Aorta (tissue), 5 donors: Measurements from ENCODE around the gene AMPD3. TPM values are rescaled to one million over a fixed set of nuclear protein-coding genes. Genes with fewer than 3 reads are reported as not detected.

Experiments
- ATAC-seq: fragments of 200-7000 bp; cut with Tn5 transposase; one replicate; pipeline ENCODE4 v1.9.1; 2022; ENCODE audit warnings: moderate library complexity; ENCODE audit not compliant: low FRiP score
- DNase-seq, 2 donors: peaks; one replicate each; pipeline ENCODE4 v3.0.0-alpha.2; 2020
- H3K27ac ChIP-seq, 2 donors: one replicate each; pipeline ENCODE4 v1.5.1; 2013; ENCODE audit warnings: low read length in 2 of 2, mild to moderate bottlenecking in 2 of 2, moderate library complexity in 2 of 2, control low read depth in 1 of 2, inconsistent platforms in 1 of 2, low read depth in 1 of 2
- H3K27me3 ChIP-seq, 2 donors: one replicate each; pipeline ENCODE4 v1.6.1; 2013; ENCODE audit warnings: control low read depth in 1 of 2, low read length in 1 of 2, mild to moderate bottlenecking in 1 of 2, moderate library complexity in 1 of 2; ENCODE audit not compliant: insufficient read depth in 2 of 2, control insufficient read depth in 1 of 2
- H3K36me3 ChIP-seq, 2 donors: one replicate each; pipeline ENCODE4 v1.6.1; 2013; ENCODE audit warnings: control low read depth in 1 of 2, low read length in 1 of 2, mild to moderate bottlenecking in 1 of 2; ENCODE audit not compliant: insufficient read depth in 2 of 2, control insufficient read depth in 1 of 2
- H3K4me1 ChIP-seq, 2 donors: one replicate each; pipeline ENCODE4 v1.6.1; 2013; ENCODE audit warnings: low read length in 2 of 2, control low read depth in 1 of 2, mild to moderate bottlenecking in 1 of 2, moderate library complexity in 1 of 2; ENCODE audit not compliant: insufficient read depth in 2 of 2, control insufficient read depth in 1 of 2
- H3K4me3 ChIP-seq, 2 donors: one replicate each; pipeline ENCODE4 v1.5.1; 2013; ENCODE audit warnings: low read length in 2 of 2, control low read depth in 1 of 2, mild to moderate bottlenecking in 1 of 2
- H3K9me3 ChIP-seq: one replicate; pipeline ENCODE4 v1.6.1; 2013; ENCODE audit warnings: mild to moderate bottlenecking, low read length; ENCODE audit not compliant: control insufficient read depth
- WGBS, 2 donors: extraction: QIAGEN DNeasy Blood & Tissue Kit; methylation state at CpG; one replicate each; pipeline ENCODE4 v1.1.7; 2013; 5-methylcytosine and 5-hydroxymethylcytosine counted together
- intact Hi-C, 2 donors: fragments of 100-400 bp; cut with DNase I; formaldehyde crosslinking; loops; one replicate each; pipeline versions ENCODE4 v1.14.2 to v1.15.0; 2022
- polyA plus RNA-seq, 2 donors: library from polyadenylated mRNA; stranded (reverse); fragments of 200-250 nt; gene quantifications; one replicate each; pipeline ENCODE4 v1.2.3, GENCODE V29; 2013
- total RNA-seq, 2 donors: library from RNA; stranded (reverse); fragmentation: NEBNext Ultra II Directional; extraction: Animal tissue kit (Norgen Biotek cat#: 25700); gene quantifications; one replicate each; pipeline ENCODE4 v1.2.1, GENCODE V29; 2021
- donor health status: healthy with polysubstance abuse.
- donor health status: Bipolar disorder and iron deficiency.
- donor health status: DM: no; HTN: no; CAD: no.
- donor health status: DM: no; HTN: no; CAD: no.
- donor health status: DM: yes; HTN: yes; CAD: no.

Gene AMPD3
- total and polyA plus RNA-seq, 4 donors = 2.5 to 16.9 (median 5.8) TPM

- no peak overlapping the region for H3K27ac ChIP-seq
- intact Hi-C loops = no loop called here
- no peaks in the 10 kb centered on the region for H3K4me1 ChIP-seq
- ATAC-seq (no peak), DNase-seq (peak; percentile 10 to 44)
- no peaks in the 10 kb centered on the region for H3K36me3 ChIP-seq
- no peaks in the 10 kb centered on the region for H3K9me3 ChIP-seq
- no peaks in the 10 kb centered on the region for H3K27me3 ChIP-seq
- WGBS, 2 donors = 89% methylated on average over 6 of the region's 6 CpGs
- no peak overlapping the region for H3K4me3 ChIP-seq
Measured at GRCh38 chr11:10480026-10480425, 25.0 kb downstream of the AMPD3 start.

GRCh38 chr11:10480760-10481159 is 25.7 kb downstream of the AMPD3 start:
- H3K27ac ChIP-seq = no peak overlapping the region
- 74 to 83% methylated on average over 2 of the region's 2 CpGs for WGBS, 2 donors
- no peak for ATAC-seq

GRCh38 chr11:10481560-10482349 is 26.7 kb downstream of the AMPD3 start:
- H3K9me3 ChIP-seq = no peaks in the 10 kb centered on the region
- no peaks in the 10 kb centered on the region for H3K4me1 ChIP-seq
- intact Hi-C loops = no loop called here
- no peak for ATAC-seq
- no peaks in the 10 kb centered on the region for H3K27me3 ChIP-seq
- no peak overlapping the region for H3K27ac ChIP-seq
- 87 to 91% methylated on average over 16 of the region's 16 CpGs for WGBS, 2 donors
- no peak for DNase-seq
- no peak overlapping the region for H3K4me3 ChIP-seq
- H3K36me3 ChIP-seq = no peaks in the 10 kb centered on the region

More at GRCh38 chr11:10480760-10481159, 25.7 kb downstream of the AMPD3 start:
- no peaks in the 10 kb centered on the region for H3K4me1 ChIP-seq
- no peak for DNase-seq
- H3K9me3 ChIP-seq = no peaks in the 10 kb centered on the region
- no peaks in the 10 kb centered on the region for H3K36me3 ChIP-seq
- no peaks in the 10 kb centered on the region for H3K27me3 ChIP-seq
- intact Hi-C loops = no loop called here
- no peak overlapping the region for H3K4me3 ChIP-seq

GRCh38 chr11:10483174-10483573 is 28.1 kb downstream of the AMPD3 start:
- Histone ChIP-seq H3K4me1 (no peaks in the 10 kb centered on the region), H3K9me3 (no peaks in the 10 kb centered on the region), H3K4me3 (no peak overlapping the region), H3K27ac (no peak overlapping the region), H3K36me3 (no peaks in the 10 kb centered on the region), H3K27me3 (no peaks in the 10 kb centered on the region)
- 97 to 100% methylated on average over 1 of the region's 1 CpG for WGBS, 2 donors
- intact Hi-C loops = no loop called here
- no peak for ATAC-seq
- DNase-seq = no peak

- no peaks in the 10 kb centered on the region for H3K4me1 ChIP-seq
- ATAC-seq (no peak), DNase-seq (no peak)
- H3K27ac ChIP-seq = no peak overlapping the region
- no peaks in the 10 kb centered on the region for H3K27me3 ChIP-seq
- no peak overlapping the region for H3K4me3 ChIP-seq
- WGBS, 2 donors = 63 to 81% methylated on average over 3 of the region's 3 CpGs
- no peaks in the 10 kb centered on the region for H3K36me3 ChIP-seq
- intact Hi-C loops = no loop called here
- no peaks in the 10 kb centered on the region for H3K9me3 ChIP-seq
Measured at GRCh38 chr11:10483584-10483983, 28.5 kb downstream of the AMPD3 start.

GRCh38 chr11:10484461-10485180 is 29.6 kb downstream of the AMPD3 start:
- Histone ChIP-seq H3K4me1 (no peaks in the 10 kb centered on the region), H3K9me3 (no peaks in the 10 kb centered on the region), H3K27ac (no peak overlapping the region), H3K27me3 (no peaks in the 10 kb centered on the region), H3K36me3 (no peaks in the 10 kb centered on the region), H3K4me3 (no peak overlapping the region)
- intact Hi-C loops = no loop called here
- ATAC-seq (no peak), DNase-seq (no peak)
- 91 to 94% methylated on average over 16 of the region's 16 CpGs for whole genome bisulfite sequencing, 2 donors

GRCh38 chr11:10485646-10486045 is 30.6 kb downstream of the AMPD3 start:
- DNase-seq (no peak), ATAC-seq (no peak)
- H3K36me3 ChIP-seq = no peaks in the 10 kb centered on the region
- H3K4me3 ChIP-seq = no peak overlapping the region
- H3K4me1 ChIP-seq = no peaks in the 10 kb centered on the region
- H3K9me3 ChIP-seq = no peaks in the 10 kb centered on the region
- no peak overlapping the region for H3K27ac ChIP-seq
- 44 to 48% methylated on average over 2 of the region's 2 CpGs for WGBS, 2 donors
- no peaks in the 10 kb centered on the region for H3K27me3 ChIP-seq
- intact Hi-C loops = no loop called here

- no peak for ATAC-seq
- no peak overlapping the region for H3K4me3 ChIP-seq
Measured at GRCh38 chr11:10486161-10486840, 31.2 kb downstream of the AMPD3 start.

More at GRCh38 chr11:10486161-10486840, 31.2 kb downstream of the AMPD3 start:
- 94% methylated on average over 10 of the region's 10 CpGs for WGBS, 2 donors
- Histone ChIP-seq H3K27me3 (no peaks in the 10 kb centered on the region), H3K36me3 (no peaks in the 10 kb centered on the region), H3K9me3 (no peaks in the 10 kb centered on the region), H3K27ac (no peak overlapping the region), H3K4me1 (no peaks in the 10 kb centered on the region)
- intact Hi-C loops = no loop called here
- DNase-seq = no peak
